Lung (tissue), 12 donors: ENCODE results near the gene ANKAR. TPM values are rescaled to one million over a fixed set of nuclear protein-coding genes. Genes with fewer than 3 reads are reported as not detected.
"Not testable (repeated sequence)": the region's sequence is repeated elsewhere in the genome, so short reads cannot be mapped to it uniquely, and the experiment has no call there.

Experiments
- ATAC-seq: fragments of 200-7000 bp; cut with Tn5 transposase; one replicate; pipeline ENCODE4 v1.9.1; 2020; ENCODE audit warnings: moderate number of reproducible peaks; ENCODE audit not compliant: insufficient read depth, low FRiP score
- DNase-seq, 3 donors: peaks; one replicate each; pipeline ENCODE4 v3.0.0-alpha.2; 2013 to 2017
- H3K27ac ChIP-seq, 2 donors: one replicate each; pipeline ENCODE4 v1.5.1; 2013; ENCODE audit warnings: mild to moderate bottlenecking in 2 of 2, moderate library complexity in 2 of 2, control low read depth in 1 of 2, inconsistent platforms in 1 of 2, low read depth in 1 of 2, low read length in 1 of 2
- H3K27me3 ChIP-seq, 3 donors: one replicate each; pipeline ENCODE4 v1.5.1; 2013; ENCODE audit warnings: low read length in 2 of 3; ENCODE audit not compliant: control insufficient read depth in 3 of 3, insufficient read depth in 3 of 3
- H3K36me3 ChIP-seq, 4 donors: one replicate each; pipeline ENCODE4 v1.5.1; 2013; ENCODE audit warnings: low read length in 4 of 4, mild to moderate bottlenecking in 1 of 4, moderate library complexity in 1 of 4; ENCODE audit not compliant: control insufficient read depth in 4 of 4, insufficient read depth in 4 of 4
- H3K4me1 ChIP-seq, 5 donors: one replicate each; pipeline ENCODE4 v1.5.1; 2013; ENCODE audit warnings: low read length in 5 of 5, mild to moderate bottlenecking in 2 of 5, moderate library complexity in 1 of 5; ENCODE audit not compliant: control insufficient read depth in 5 of 5, insufficient read depth in 5 of 5
- H3K4me3 ChIP-seq: one replicate; pipeline ENCODE4 v1.5.1; 2013; ENCODE audit warnings: mild to moderate bottlenecking, control low read depth, moderate library complexity
- H3K9ac ChIP-seq, 2 donors: one replicate each; pipeline ENCODE4 v1.5.1; 2013; ENCODE audit warnings: low read length in 2 of 2, control low read depth in 1 of 2; ENCODE audit not compliant: insufficient read depth in 1 of 2
- H3K9me3 ChIP-seq, 4 donors: one replicate each; pipeline ENCODE4 v1.5.1; 2013; ENCODE audit warnings: low read length in 3 of 4, mild to moderate bottlenecking in 1 of 4, moderate library complexity in 1 of 4; ENCODE audit not compliant: control insufficient read depth in 4 of 4, insufficient read depth in 3 of 4
- WGBS, 2 donors: extraction: QIAGEN DNeasy Blood & Tissue Kit; methylation state at CpG; one replicate each; pipeline ENCODE4 v1.1.7; 2013; 5-methylcytosine and 5-hydroxymethylcytosine counted together
- polyA plus RNA-seq, 2 donors: library from polyadenylated mRNA; stranded (reverse); fragments of 200-250 nt; gene quantifications; one replicate each; pipeline ENCODE4 v1.2.1, GENCODE V29; 2013
- total RNA-seq, 2 donors: library from RNA; depleted of rRNA in 1 of 2; stranded (reverse); fragments of >200 nt in 1 of 2; gene quantifications; one replicate each; pipeline ENCODE4 v1.2.1, GENCODE V29; 2014 to 2021
- TF ChIP-seq, protein P1 (sequence below): IDR thresholded peaks from 2 replicates; pipeline ENCODE4 v1.5.1; 2012; ENCODE audit warnings: mild to moderate bottlenecking; ENCODE audit errors: control extremely low read depth, extremely low read depth
- donor health status: control.
- donor health status: control.
- donor health status: Bipolar disorder and iron deficiency.
- donor health status: healthy.
- donor health status: DM: yes; HTN: yes; CAD: no.

The ANKAR gene
- total and polyA plus RNA-seq, 4 donors: 0.95 to 39.2 (median 6.0) TPM

DNA sequence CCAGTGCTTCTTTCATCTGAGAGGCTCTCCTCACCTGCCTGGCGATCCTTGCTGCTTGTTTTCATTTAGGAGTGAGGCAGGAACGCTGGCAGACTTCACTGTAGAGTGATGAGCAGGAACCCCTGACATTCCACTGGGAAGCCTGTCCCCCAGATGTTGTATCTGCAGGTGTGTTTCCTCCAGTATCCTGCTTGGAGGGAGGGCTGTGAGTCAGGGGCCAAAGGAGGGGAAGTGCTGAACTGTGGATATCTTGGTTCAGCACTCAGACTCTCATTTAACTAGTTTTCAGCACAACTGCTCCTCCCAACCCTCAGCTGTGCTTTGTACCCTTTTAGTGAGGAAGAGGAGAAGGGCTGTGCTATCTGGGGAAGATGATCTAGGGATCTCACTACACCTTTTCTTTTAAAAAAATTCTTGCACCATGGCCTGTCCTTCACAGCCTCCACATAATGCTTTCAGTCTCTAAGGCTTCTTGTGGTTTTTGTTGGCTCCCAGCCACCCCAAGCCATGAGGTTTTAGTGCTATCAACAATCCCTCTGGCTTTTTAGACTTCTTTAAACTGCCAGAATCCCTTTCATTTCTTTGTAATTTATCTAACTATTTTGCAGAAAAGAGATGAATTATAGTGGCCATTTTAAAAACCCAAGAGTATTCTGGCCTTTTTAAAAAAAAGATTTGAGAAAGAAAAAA, 11.2 kb downstream of the ANKAR start:
- H3K27ac ChIP-seq: no peak overlapping the region
- H3K36me3 ChIP-seq: no peaks in the 10 kb centered on the region
- ATAC-seq (no peak), DNase-seq (peak in 2 of 3 donors; percentile 31 to 54)
- peaks cover 0 to 4% (median 0%) of the 10 kb centered on the region in 5 donors for H3K4me1 ChIP-seq
- H3K27me3 ChIP-seq: no peaks in the 10 kb centered on the region
- H3K9ac ChIP-seq: no peak overlapping the region
- H3K9me3 ChIP-seq: no peaks in the 10 kb centered on the region
- H3K4me3 ChIP-seq: no peak overlapping the region
- 62 to 68% methylated on average over 2 of the region's 2 CpGs for WGBS, 2 donors
- TF ChIP-seq, protein P1, sequence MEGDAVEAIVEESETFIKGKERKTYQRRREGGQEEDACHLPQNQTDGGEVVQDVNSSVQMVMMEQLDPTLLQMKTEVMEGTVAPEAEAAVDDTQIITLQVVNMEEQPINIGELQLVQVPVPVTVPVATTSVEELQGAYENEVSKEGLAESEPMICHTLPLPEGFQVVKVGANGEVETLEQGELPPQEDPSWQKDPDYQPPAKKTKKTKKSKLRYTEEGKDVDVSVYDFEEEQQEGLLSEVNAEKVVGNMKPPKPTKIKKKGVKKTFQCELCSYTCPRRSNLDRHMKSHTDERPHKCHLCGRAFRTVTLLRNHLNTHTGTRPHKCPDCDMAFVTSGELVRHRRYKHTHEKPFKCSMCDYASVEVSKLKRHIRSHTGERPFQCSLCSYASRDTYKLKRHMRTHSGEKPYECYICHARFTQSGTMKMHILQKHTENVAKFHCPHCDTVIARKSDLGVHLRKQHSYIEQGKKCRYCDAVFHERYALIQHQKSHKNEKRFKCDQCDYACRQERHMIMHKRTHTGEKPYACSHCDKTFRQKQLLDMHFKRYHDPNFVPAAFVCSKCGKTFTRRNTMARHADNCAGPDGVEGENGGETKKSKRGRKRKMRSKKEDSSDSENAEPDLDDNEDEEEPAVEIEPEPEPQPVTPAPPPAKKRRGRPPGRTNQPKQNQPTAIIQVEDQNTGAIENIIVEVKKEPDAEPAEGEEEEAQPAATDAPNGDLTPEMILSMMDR: no peak

DNA sequence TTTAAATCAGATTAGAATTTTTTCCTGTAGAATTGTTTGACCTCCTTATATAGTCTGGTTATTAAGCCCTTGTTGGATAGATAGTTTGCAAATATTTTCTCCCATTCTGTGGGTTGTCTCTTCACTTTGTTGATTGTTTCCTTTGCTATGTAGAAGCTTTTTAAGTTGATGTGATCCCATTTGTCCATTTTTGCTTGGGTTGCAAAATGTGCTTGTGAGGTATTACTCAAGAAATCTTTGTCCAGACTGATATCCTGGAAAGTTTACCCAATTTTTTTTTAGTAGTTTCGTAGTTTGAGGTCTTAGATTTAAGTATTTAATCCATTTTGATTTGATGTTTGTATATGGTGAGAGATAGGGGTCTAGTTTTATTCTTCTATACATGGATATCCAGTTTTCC, 13.3 kb downstream of the ANKAR start:
- H3K4me3 ChIP-seq, H3K9ac ChIP-seq, H3K9me3 ChIP-seq, H3K27ac ChIP-seq, H3K36me3 ChIP-seq, ATAC-seq, DNase-seq, H3K4me1 ChIP-seq, H3K27me3 ChIP-seq: not testable (repeated sequence)
- 57 to 83% methylated on average over 1 of the region's 1 CpG for WGBS, 2 donors

DNA sequence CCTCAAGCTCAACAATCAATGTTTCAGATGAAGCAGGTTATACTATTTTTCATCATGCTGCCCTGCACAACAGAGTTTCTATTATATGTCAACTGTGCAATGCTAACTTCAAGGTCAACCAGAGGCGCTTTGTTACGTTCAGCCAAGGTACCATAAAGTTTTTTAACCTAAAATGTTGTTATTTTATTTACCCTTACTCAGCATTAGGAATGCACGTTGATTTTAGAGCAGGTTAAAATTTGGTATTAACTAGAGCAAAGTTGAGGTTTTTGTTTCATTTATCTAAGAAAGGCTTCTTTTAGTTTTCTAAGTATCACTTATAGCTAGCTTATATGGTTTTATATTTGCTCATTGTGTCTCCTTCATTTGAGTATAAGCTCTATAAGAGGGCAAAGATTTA, 21.8 kb downstream of the ANKAR start:
- TF ChIP-seq, protein P1: no peak
- Histone ChIP-seq H3K27ac (no peak overlapping the region), H3K9me3 (no peaks in the 10 kb centered on the region), H3K4me3 (no peak overlapping the region), H3K27me3 (no peaks in the 10 kb centered on the region), H3K4me1 (no peaks in the 10 kb centered on the region), H3K36me3 (peaks cover 0 to 4% (median 0%) of the 10 kb centered on the region in 4 donors), H3K9ac (no peak overlapping the region)
- no peak for ATAC-seq
- 90 to 92% methylated on average over 3 of the region's 3 CpGs for WGBS, 2 donors
- no peak for DNase-seq

GRCh38 chr2:189698020-189698887, 23.8 kb downstream of the ANKAR start:
- Histone ChIP-seq H3K27me3 (no peaks in the 10 kb centered on the region), H3K27ac (no peak overlapping the region), H3K36me3 (no peaks in the 10 kb centered on the region), H3K9me3 (no peaks in the 10 kb centered on the region), H3K9ac (no peak overlapping the region), H3K4me1 (no peaks in the 10 kb centered on the region), H3K4me3 (no peak overlapping the region)
- DNase-seq (peak; percentile 28 to 71 (median 68)), ATAC-seq (no peak)
- WGBS, 2 donors: 42 to 45% methylated on average over 6 of the region's 6 CpGs
- TF ChIP-seq, protein P1: peak; percentile 11
